NCI-H2227 (cell line): ENCODE data around the gene THSD4.
A peak's percentile ranks its signal among the peaks of the same experiment; 100 is the strongest.

Source experiments
- DNase-seq: peaks from one replicate; lab custom pipeline; 2025; ENCODE audit not compliant: unreplicated experiment; lab: John Stamatoyannopoulos, UW

The THSD4 gene

GRCh38 chr15:71473751-71474150 is 358.5 kb downstream of the THSD4 start:
- DNase-seq = no peak

DNA sequence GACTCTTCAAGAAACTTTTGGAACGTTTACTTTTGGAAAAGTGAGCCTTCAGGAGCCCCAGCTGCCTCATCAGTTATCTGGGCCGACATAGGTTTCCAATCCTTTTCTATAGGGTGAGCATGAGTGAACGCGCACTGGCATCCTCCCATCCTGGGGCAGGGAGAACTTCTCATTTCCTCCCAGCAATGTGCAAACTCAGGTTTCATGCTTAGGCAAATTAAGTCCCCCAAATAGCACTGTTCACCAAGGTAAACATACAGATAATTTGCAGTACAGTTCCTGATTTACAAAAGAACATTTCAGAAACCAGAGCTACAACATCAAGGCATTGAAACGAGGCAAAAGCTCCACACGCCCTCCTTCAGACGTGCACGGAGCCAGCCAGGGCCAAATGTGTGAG is 361.6 kb downstream of the THSD4 start:
- no peak for DNase-seq

- no peak for DNase-seq
Observed at GRCh38 chr15:71480556-71480955, 365.3 kb downstream of the THSD4 start.

DNA sequence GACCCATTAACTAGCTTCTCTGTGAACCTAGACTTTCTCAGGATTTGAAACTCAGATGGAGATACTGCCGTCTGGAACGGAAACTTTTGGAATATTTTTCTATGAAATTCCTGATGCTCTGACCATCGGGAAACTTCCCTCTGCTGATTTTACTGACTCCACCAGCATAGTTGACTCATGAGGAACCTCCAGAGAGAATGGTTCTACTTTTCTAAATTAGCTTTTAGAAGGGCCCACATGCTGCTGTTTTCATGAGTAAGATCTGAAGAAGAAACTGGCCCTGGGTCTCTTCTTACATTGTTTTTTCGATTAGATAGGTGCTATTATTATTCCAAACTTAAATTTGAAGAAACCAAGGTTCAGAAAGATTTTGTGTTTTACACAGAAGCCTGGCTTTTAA is 368.8 kb downstream of the THSD4 start:
- no peak for DNase-seq

GRCh38 chr15:71485094-71485693 is 369.9 kb downstream of the THSD4 start:
- no peak for DNase-seq

- DNase-seq = no peak
Observed at GRCh38 chr15:71489570-71489969, 374.3 kb downstream of the THSD4 start.

DNA sequence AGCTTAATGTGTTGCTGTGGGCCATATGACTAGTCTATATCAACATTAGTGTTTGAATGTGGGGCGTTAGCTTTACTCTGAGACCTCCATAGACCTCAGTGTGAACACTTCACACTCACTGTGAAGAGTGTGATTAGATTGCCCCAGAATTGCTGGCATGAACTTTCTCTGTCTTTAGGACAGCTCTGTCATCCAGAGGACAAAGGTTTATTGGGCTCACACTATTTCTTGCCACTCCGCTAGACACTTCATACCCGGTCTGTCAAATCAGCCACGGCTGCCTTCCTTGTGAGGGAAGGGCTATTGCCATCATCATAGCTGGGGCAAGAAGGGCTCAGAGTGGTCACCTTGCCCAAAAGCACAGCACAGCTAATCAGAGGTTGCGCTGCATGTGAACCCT is 378.3 kb downstream of the THSD4 start:
- DNase-seq = no peak

GRCh38 chr15:71494563-71495397 is 379.5 kb downstream of the THSD4 start:
- DNase-seq = no peak

DNA sequence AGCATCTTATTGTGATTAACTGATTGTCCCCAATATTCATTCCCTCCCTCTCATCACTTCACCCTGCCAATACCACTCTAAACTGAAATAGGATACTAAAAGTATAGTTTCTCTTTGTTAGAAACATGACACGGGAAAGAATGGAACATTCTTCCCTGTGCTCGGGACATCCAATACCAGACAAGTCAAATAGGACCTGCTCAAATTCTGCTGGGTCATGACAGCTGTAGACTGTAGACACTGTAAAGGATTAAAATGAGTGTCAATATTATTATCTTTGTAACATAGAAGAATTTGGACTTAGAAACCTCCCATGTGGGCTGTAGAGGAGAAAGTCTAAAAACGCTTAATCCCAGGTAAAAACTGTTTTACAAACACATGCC is 380.1 kb downstream of the THSD4 start:
- DNase-seq = no peak

DNA sequence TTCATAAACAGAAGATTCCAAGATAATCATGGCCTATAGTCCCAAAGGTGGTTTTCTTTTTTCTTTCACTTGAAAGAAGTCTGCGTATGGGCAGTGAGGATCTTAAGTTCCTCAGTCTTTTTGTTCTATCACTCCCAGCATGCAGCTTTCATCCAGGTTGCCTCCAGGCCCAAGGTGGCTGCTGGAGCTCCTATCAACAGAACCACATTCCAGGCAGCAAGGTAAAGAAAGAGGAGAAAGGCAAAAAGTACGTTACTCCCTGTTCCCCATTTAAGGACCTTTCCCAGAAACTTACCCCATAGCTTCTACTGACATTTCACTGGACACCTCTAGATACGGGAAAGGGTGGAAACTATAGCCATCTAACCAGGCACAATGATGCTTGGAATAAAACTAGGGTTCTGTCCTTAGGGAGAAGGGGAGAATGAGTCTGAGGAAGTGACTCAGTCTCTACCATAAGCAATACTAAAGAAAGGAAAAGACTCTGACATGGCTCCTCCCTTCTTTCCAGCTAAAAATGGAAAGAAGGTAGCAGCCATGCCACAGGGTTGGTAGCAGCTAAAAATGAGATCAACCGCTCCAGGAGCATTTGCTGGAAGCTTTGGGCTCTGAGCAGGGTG is 381.2 kb downstream of the THSD4 start:
- no peak for DNase-seq

- DNase-seq = no peak
Observed at GRCh38 chr15:71501344-71502076, 386.2 kb downstream of the THSD4 start.

- no peak for DNase-seq
Observed at GRCh38 chr15:71502077-71502432, 386.8 kb downstream of the THSD4 start.

GRCh38 chr15:71505962-71506361 is 390.7 kb downstream of the THSD4 start:
- no peak for DNase-seq

DNA sequence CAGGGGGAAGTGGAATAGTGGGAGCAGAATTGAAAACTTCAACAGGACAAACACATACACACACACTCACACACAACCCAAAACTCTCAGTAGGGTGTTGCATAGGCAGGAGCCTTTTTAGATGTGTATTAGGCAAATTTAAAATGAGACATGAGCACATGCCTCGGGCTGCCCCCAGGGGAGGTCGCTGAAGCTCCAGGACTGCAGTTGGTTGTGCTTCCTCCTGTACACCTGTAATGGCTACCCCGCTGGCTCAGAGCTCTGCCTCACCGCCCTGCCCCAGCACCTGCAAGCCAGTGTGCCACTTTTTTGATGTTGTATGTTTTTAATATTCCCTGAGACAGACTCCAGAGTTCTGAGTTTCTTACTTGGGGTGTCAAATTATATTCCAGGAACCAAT is 391.7 kb downstream of the THSD4 start:
- no peak for DNase-seq

DNA sequence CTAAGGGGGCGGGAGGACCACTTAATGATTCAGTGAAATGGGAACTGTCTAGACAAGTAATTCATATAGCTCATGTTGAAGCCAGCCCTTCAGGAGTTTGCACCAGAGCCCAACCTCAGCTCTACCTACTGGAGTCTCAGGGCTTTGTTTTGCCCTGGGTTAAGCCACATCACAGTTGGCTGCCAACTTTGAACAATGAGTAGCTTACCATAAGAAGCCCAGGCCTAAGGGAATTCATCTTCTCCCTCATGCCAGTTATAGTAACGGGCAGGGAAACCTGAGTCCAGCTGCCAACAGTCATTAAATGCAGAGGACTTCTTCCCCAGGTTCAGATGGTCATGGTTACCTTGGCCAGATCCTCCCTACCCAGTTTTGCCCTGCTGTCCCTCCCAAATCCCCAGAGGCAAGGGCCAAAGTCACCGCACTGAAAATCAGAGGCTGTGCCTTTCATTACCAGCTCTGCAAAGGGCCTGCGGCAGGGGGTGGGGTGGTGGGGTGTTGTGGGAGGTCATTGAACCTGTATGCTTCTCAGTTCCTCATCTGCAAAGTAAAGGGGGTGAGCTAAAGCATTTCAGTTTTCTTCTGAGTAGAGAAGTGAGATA is 392.9 kb downstream of the THSD4 start:
- DNase-seq = no peak

DNA sequence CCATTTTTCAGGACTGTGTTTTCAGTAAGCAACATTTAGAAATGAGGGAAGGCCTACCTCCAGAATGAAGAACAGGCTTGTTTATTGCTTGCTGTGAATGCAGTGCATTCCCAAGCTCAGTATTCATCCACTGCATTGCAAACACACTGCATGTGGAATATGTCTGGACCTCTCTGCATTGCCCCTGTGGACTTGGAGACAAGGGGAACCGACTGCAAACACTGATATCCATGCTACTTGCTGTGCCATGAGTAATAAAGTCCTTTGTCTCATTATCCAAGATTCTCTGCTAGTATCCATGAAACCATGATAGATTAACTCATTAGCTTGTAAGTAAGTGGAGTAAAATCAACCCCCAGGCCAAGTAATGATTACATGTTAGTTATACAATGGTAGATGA is 393.9 kb downstream of the THSD4 start:
- no peak for DNase-seq

DNA sequence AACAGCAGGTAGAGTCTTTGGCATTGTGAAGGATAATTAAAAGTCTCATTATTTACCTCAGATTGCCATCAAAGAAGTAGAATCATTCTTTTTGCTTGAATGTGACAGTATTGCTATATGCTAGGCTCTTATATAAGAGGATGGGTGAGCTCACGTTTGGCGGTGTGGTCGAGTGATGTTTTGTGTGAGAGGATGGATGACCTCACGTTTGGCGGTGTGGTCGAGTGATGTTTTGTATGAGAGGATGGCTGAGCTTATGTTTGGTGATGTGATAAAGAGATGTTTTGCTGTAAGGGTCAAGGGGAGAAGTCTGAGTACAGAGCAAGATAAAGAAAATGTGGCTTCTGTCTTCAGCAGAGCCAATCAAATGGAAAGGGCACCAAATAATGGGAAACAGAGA is 395.5 kb downstream of the THSD4 start:
- no peak for DNase-seq

DNA sequence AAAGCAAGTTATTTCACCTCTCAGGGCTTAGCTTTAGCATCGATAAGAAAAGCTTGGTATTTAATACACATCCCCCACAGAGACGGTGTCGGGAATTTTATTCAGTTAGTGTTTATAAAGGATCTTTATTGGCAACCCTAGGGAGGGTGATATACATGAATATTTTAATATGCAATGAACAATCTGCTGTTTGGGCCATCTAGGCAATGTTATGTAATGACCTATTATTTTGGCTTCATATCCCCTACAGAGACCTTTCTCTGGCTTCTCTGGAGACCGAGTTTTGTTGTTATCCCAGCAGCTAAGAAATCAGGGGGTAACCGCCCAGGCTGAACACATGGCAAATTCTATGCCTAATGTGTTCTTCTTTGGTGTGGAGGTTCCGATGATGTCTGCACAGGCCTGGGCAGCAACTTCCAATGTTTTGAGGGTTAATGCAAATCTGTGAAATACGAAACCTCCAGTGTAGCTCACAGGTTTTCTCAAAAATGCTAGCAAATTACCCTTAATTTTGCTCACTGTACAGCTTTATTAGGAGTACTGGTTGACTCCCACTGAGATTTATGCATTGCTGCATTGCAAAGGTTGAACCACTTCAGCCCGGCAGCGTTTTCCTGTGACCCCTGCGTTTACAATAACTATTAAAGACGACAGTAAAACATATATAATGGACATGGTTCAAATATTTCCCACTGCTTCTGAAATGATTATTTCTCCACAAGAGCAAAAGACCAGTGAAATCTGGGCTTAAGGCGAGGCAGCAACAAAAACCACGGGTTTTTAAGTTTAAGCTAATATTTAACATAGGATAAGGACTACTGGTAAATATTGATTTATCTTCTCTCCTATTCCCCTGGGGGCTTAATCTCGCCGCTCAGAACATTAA is 396.8 kb downstream of the THSD4 start:
- peak; percentile 82 for DNase-seq

DNA sequence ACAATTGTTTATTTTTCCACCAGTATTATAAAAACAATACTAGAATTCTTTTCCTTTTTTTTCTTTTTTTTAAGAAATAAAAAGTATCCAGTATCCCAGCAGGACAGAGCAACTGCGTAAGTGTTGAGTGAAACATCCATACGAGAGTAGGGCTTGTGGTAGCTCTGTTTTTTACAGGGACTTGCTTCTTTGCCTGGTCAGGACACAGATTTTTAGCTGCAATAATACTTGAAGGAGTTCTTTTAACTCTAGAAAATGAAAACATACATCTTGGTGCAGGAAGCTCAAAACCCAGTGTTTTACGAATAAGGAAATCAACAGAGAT is 397.4 kb downstream of the THSD4 start:
- DNase-seq = no peak

DNA sequence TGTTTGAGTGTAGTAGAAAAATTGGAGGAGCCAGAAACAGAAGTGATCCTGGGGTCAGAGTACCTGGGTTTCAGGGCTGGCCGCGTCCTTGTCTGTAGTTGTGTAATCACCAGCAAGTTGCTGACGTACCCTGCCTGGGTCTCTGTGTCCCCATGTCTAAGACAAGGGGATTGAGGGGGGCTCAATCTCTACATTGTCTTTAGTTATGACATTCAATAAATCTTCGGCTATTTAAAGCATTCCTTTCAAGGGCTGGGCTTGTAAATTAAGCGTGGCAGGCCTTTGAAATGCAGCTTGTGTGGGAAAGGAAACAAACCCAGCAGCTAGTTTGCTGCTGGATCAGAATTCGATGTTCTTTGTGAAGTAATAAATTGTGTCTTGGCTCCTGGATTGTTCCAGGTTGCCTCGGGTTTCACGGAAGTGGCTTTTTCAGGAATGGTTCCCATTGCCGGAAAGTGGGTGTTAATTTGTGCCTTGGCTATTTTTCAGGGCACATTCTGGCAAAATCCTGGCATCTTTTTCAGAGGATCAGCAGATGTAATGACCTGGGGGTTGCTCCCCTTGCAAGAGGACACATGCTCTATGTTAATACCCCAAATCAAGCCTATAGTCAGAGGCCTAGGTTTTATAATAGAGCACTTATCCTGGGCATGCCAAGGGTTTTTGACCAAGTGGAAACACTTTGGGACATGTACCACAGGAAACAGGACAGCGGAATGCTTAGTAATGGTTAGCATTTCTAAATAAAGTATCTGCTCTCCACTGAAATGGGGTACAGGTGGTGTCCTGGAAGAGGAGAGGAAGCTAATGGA is 400.3 kb downstream of the THSD4 start:
- DNase-seq = no peak
